Lower leg skin (tissue), 4 donors: Measurements from ENCODE around the gene PRRT3. TPM values are rescaled to one million over a fixed set of nuclear protein-coding genes. Genes with fewer than 3 reads are reported as not detected.

Source experiments
- DNase-seq, 2 donors: peaks; one replicate each; pipeline ENCODE4 v3.0.0-alpha.2; 2019; ENCODE audit warnings: low spot score in 2 of 2
- H3K4me3 ChIP-seq: fragments of 200-600 bp; sonication (generic); 2 replicates; pipeline ENCODE4 v1.5.1; 2017; ENCODE audit warnings: mild to moderate bottlenecking, low read depth; ENCODE audit not compliant: poor library complexity, severe bottlenecking
- CTCF ChIP-seq, 3 donors: fragments of 450-650 bp; IDR thresholded peaks; one replicate each; pipeline ENCODE4 v1.5.1; 2016; ENCODE audit warnings: antibody characterized with exemption in 3 of 3, mild to moderate bottlenecking in 3 of 3, moderate library complexity in 2 of 3
- POLR2A ChIP-seq, 2 donors: fragments of 450-650 bp; IDR thresholded peaks; one replicate each; pipeline ENCODE4 v1.6.1; 2016 to 2017; ENCODE audit warnings: antibody characterized with exemption in 2 of 2, mild to moderate bottlenecking in 1 of 2, moderate library complexity in 1 of 2
- WGBS, 2 donors: methylation state at CpG; one replicate each; pipeline ENCODE4 v1.1.5; 2018; 5-methylcytosine and 5-hydroxymethylcytosine counted together
- intact Hi-C: fragments of 100-400 bp; cut with DNase I; formaldehyde crosslinking; loops from one replicate; pipeline ENCODE4 v1.15.0; 2023; ENCODE audit warnings: low total_unique reads
- total RNA-seq, 4 donors: library from RNA; depleted of rRNA; stranded (reverse); fragments of >200 nt; gene quantifications; one replicate each; pipeline ENCODE4 v1.1.0, GENCODE V29; 2016

PRRT3 gene
- total RNA-seq, 4 donors from 2014 or later, result 3.2 to 6.4 (median 4.0) TPM

- intact Hi-C loops, result no loop called here
- peak; percentile 75 to 96 for DNase-seq
- TF ChIP-seq CTCF (IDR thresholded peaks at IDR 0.05) (peak in 1 of 3 donors; percentile 61), POLR2A (IDR thresholded peaks at IDR 0.05) (no peak)
- H3K4me3 ChIP-seq, result peak overlapping the region; percentile 41
- WGBS, 2 donors, result 8 to 14% methylated on average over 22 to 72 of the region's 90 CpGs
Measured at GRCh38 chr3:9946112-9947024, 5.8 kb downstream of the PRRT3 start.

- H3K4me3 ChIP-seq, result no peak overlapping the region
- no peak for DNase-seq
- TF ChIP-seq CTCF (IDR thresholded peaks at IDR 0.05), result no peak
- TF ChIP-seq POLR2A (IDR thresholded peaks at IDR 0.05), result no peak
- WGBS, 2 donors, result 66 to 79% methylated on average over 10 of the region's 10 CpGs
- intact Hi-C loops, result no loop called here
Measured at GRCh38 chr3:9945358-9945757, 6.8 kb downstream of the PRRT3 start.

- intact Hi-C loops, result no loop called here
- TF ChIP-seq POLR2A (IDR thresholded peaks at IDR 0.05), result no peak
- no peak for TF ChIP-seq CTCF (IDR thresholded peaks at IDR 0.05)
- no peak for DNase-seq
- WGBS, 2 donors, result 83% methylated on average over 11 of the region's 11 CpGs
- H3K4me3 ChIP-seq, result no peak overlapping the region
Measured at GRCh38 chr3:9944271-9944670, 7.9 kb downstream of the PRRT3 start.

- 80 to 81% methylated on average over 11 of the region's 11 CpGs for WGBS, 2 donors
- no peak for TF ChIP-seq CTCF (IDR thresholded peaks at IDR 0.05)
- TF ChIP-seq POLR2A (IDR thresholded peaks at IDR 0.05), result no peak
- no peak for DNase-seq
- no peak overlapping the region for H3K4me3 ChIP-seq
- intact Hi-C loops, result no loop called here
Measured at GRCh38 chr3:9942934-9943690, 9.1 kb downstream of the PRRT3 start.

GRCh38 chr3:9942164-9942563 is 10.0 kb downstream of the PRRT3 start:
- DNase-seq, result no peak
- intact Hi-C loops, result no loop called here
- no peak overlapping the region for H3K4me3 ChIP-seq
- WGBS, 2 donors, result 75 to 84% methylated on average over 4 of the region's 4 CpGs
- TF ChIP-seq POLR2A (IDR thresholded peaks at IDR 0.05) (no peak), CTCF (IDR thresholded peaks at IDR 0.05) (no peak)
